ENCODE measurements around the gene BBS9. TPM values are rescaled to one million over a fixed set of nuclear protein-coding genes. Genes with fewer than 3 reads are reported as not detected.

BBS9 gene
- polyA plus RNA-seq, 4 donors = 2.0 to 8.8 (median 3.0) TPM

DNA sequence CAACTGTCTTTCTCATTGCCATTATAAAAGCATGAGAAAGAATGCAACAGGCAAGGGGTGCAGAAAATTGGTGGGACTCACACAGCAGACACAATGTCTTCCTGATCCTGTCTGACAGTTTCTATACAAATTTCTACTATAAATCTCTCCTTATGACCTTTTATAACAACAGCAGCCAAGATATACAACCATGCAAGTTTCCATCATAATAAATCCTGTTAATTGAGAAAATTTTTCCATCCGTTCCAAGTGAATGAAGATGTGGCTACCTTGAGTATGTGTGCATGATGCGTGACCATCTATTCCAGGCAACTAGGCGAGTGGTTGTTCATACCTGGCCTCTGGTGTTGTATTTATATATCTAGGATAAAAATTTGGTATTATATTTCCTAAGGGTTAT lies 216.7 kb downstream of the BBS9 start:
- 93 to 97% (median 94%) methylated on average over 3 of the region's 3 CpGs for WGBS, 3 donors
- Histone ChIP-seq H3K4me3 (ENCODE audit: low read depth in 1 of 3, low read length in 3 of 3) (no peak overlapping the region), H3K4me1 (ENCODE audit: control insufficient read depth in 3 of 3, insufficient read depth in 2 of 3, low read depth in 1 of 3, low read length in 2 of 3) (no peaks in the 10 kb centered on the region), H3K36me3 (ENCODE audit: control insufficient read depth in 3 of 3, insufficient read depth in 2 of 3, low read depth in 1 of 3, low read length in 3 of 3) (no peaks in the 10 kb centered on the region), H3K9me3 (ENCODE audit: control insufficient read depth in 2 of 2, insufficient read depth in 1 of 2, low read depth in 1 of 2, low read length in 1 of 2) (no peaks in the 10 kb centered on the region), H3K27me3 (ENCODE audit: control insufficient read depth in 3 of 3, insufficient read depth in 3 of 3, low read length in 3 of 3) (no peaks in the 10 kb centered on the region), H3K27ac (ENCODE audit: low read depth in 1 of 3, low read length in 2 of 3) (no peak overlapping the region)
- FAIRE-seq = no peak
- no peak for DNase-seq

DNA sequence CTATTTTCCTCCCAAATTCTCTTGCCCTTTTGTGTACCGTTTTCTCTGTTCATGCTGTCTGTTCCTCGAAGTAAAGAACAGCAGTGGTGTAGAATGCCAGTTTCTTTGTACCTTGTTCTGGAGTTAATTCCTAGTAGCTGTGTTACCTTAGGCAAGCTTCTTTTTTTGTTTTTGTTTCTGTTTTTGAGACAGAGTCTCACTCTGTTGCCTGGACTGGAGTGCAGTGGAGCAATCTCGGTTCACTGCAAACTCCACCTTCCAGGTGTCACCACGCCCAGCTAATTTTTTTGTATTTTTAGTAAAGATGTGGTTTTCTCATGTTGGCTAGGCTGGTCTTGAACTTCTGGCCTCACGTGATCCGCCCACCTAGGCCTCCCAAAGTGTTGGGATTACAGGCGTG lies 221.2 kb downstream of the BBS9 start:
- H3K4me1 ChIP-seq (ENCODE audit: control insufficient read depth in 3 of 3, insufficient read depth in 2 of 3, low read depth in 1 of 3, low read length in 2 of 3) = no peaks in the 10 kb centered on the region
- H3K9me3 ChIP-seq (ENCODE audit: control insufficient read depth in 2 of 2, insufficient read depth in 1 of 2, low read depth in 1 of 2, low read length in 1 of 2) = no peaks in the 10 kb centered on the region
- no peak for DNase-seq
- H3K36me3 ChIP-seq (ENCODE audit: control insufficient read depth in 3 of 3, insufficient read depth in 2 of 3, low read depth in 1 of 3, low read length in 3 of 3) = no peaks in the 10 kb centered on the region
- H3K27me3 ChIP-seq (ENCODE audit: control insufficient read depth in 3 of 3, insufficient read depth in 3 of 3, low read length in 3 of 3) = no peaks in the 10 kb centered on the region
- no peak for FAIRE-seq
- 91 to 94% (median 91%) methylated on average over 7 of the region's 7 CpGs for WGBS, 3 donors
- no peak overlapping the region for H3K4me3 ChIP-seq (ENCODE audit: low read depth in 1 of 3, low read length in 3 of 3)
- H3K27ac ChIP-seq (ENCODE audit: low read depth in 1 of 3, low read length in 2 of 3) = no peak overlapping the region

DNA sequence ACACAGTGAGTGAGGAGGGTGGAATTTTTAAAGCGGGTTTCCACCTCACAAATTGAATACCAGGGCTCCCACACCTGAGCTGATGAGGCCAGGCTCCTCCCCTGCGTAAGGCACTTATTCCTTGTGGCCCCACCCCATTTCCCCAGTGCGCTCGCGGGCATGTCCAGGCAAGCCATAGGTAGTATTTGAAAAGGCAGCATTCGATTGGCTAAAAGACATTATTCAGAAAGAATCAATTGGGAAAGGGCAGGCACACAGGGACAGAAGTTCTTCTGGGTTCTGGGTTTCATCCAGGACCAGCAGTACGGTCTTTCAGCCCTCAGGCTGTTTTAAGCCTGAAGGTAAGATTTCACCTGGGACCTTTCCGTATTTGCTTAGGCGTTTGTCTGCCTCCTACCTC lies 222.3 kb downstream of the BBS9 start:
- no peak for FAIRE-seq
- Histone ChIP-seq H3K4me3 (ENCODE audit: low read depth in 1 of 3, low read length in 3 of 3) (no peak overlapping the region), H3K36me3 (ENCODE audit: control insufficient read depth in 3 of 3, insufficient read depth in 2 of 3, low read depth in 1 of 3, low read length in 3 of 3) (no peaks in the 10 kb centered on the region), H3K4me1 (ENCODE audit: control insufficient read depth in 3 of 3, insufficient read depth in 2 of 3, low read depth in 1 of 3, low read length in 2 of 3) (no peaks in the 10 kb centered on the region), H3K27ac (ENCODE audit: low read depth in 1 of 3, low read length in 2 of 3) (no peak overlapping the region), H3K27me3 (ENCODE audit: control insufficient read depth in 3 of 3, insufficient read depth in 3 of 3, low read length in 3 of 3) (no peaks in the 10 kb centered on the region), H3K9me3 (ENCODE audit: control insufficient read depth in 2 of 2, insufficient read depth in 1 of 2, low read depth in 1 of 2, low read length in 1 of 2) (no peaks in the 10 kb centered on the region)
- WGBS, 3 donors = 96 to 97% (median 96%) methylated on average over 9 of the region's 9 CpGs
- no peak for DNase-seq

DNA sequence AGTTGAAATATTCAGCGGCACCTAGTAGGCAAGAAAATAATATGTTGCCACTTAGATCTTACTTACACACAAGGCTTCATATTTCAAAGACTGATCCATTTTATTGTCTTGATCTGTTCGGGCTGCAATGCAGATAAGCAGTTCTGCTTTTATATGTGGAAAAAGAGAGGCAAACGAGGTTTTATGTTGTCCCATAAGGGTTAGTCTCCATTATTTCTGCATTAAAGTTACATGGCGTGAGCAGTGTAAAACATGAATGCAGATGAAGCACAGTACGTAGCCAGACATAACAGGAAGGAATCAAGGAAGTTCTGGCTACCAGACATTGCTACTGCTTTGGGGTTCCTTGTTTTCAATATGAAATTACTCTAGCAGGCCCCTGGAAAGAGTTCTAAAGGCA lies 224.8 kb downstream of the BBS9 start:
- H3K4me1 ChIP-seq (ENCODE audit: control insufficient read depth in 3 of 3, insufficient read depth in 2 of 3, low read depth in 1 of 3, low read length in 2 of 3) = no peaks in the 10 kb centered on the region
- H3K27ac ChIP-seq (ENCODE audit: low read depth in 1 of 3, low read length in 2 of 3) = no peak overlapping the region
- H3K36me3 ChIP-seq (ENCODE audit: control insufficient read depth in 3 of 3, insufficient read depth in 2 of 3, low read depth in 1 of 3, low read length in 3 of 3) = no peaks in the 10 kb centered on the region
- WGBS, 3 donors = 85 to 89% (median 85%) methylated on average over 5 of the region's 5 CpGs
- H3K9me3 ChIP-seq (ENCODE audit: control insufficient read depth in 2 of 2, insufficient read depth in 1 of 2, low read depth in 1 of 2, low read length in 1 of 2) = no peaks in the 10 kb centered on the region
- FAIRE-seq (no peak), DNase-seq (no peak)
- H3K27me3 ChIP-seq (ENCODE audit: control insufficient read depth in 3 of 3, insufficient read depth in 3 of 3, low read length in 3 of 3) = no peaks in the 10 kb centered on the region
- no peak overlapping the region for H3K4me3 ChIP-seq (ENCODE audit: low read depth in 1 of 3, low read length in 3 of 3)

DNA sequence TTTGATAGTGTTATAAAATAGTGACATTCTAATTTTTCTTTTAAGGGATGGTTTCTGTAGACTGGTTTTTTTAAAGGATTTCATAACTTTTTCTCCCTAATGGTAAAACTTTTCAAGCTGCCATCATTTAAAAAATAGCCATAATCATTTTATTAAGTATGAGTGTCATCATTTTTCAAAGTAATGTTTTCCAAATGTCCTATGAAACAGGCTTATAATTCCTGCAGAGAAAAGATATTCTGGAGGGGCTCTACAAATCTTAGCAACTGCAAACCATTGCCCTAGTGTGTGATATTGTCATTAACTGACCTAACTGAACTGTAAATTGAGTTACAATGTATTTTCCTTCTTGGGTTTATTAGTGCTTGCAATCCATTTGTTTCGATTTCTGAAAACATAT lies 226.0 kb downstream of the BBS9 start:
- no peak for FAIRE-seq
- no peaks in the 10 kb centered on the region for H3K36me3 ChIP-seq (ENCODE audit: control insufficient read depth in 3 of 3, insufficient read depth in 2 of 3, low read depth in 1 of 3, low read length in 3 of 3)
- no peak overlapping the region for H3K27ac ChIP-seq (ENCODE audit: low read depth in 1 of 3, low read length in 2 of 3)
- H3K4me3 ChIP-seq (ENCODE audit: low read depth in 1 of 3, low read length in 3 of 3) = no peak overlapping the region
- no peak for DNase-seq
- no peaks in the 10 kb centered on the region for H3K27me3 ChIP-seq (ENCODE audit: control insufficient read depth in 3 of 3, insufficient read depth in 3 of 3, low read length in 3 of 3)
- H3K9me3 ChIP-seq (ENCODE audit: control insufficient read depth in 2 of 2, insufficient read depth in 1 of 2, low read depth in 1 of 2, low read length in 1 of 2) = no peaks in the 10 kb centered on the region
- no peaks in the 10 kb centered on the region for H3K4me1 ChIP-seq (ENCODE audit: control insufficient read depth in 3 of 3, insufficient read depth in 2 of 3, low read depth in 1 of 3, low read length in 2 of 3)
- WGBS, 3 donors = 89 to 100% (median 95%) methylated on average over 1 of the region's 1 CpG

DNA sequence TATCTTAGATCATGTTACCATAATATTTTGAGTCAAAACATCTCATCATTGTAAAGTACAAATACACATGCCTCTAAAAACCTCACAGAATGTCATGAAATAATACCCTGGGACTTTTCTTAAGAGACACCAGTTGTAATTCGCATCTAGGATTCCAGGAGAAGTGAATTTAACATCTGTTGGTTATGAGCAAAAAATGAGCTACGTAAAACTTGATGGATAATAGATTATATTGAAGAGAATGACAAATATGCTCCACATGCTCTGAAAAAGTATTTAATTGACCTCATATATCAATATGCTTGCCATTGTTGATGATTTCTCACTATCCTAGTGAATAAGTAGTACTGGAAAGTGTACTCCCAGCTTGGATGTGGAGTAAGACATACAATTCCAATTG lies 227.0 kb downstream of the BBS9 start:
- H3K27me3 ChIP-seq (ENCODE audit: control insufficient read depth in 3 of 3, insufficient read depth in 3 of 3, low read length in 3 of 3) = no peaks in the 10 kb centered on the region
- no peaks in the 10 kb centered on the region for H3K9me3 ChIP-seq (ENCODE audit: control insufficient read depth in 2 of 2, insufficient read depth in 1 of 2, low read depth in 1 of 2, low read length in 1 of 2)
- whole genome bisulfite sequencing, 3 donors = 91 to 96% (median 94%) methylated on average over 2 of the region's 2 CpGs
- H3K4me3 ChIP-seq (ENCODE audit: low read depth in 1 of 3, low read length in 3 of 3) = no peak overlapping the region
- no peaks in the 10 kb centered on the region for H3K4me1 ChIP-seq (ENCODE audit: control insufficient read depth in 3 of 3, insufficient read depth in 2 of 3, low read depth in 1 of 3, low read length in 2 of 3)
- no peak overlapping the region for H3K27ac ChIP-seq (ENCODE audit: low read depth in 1 of 3, low read length in 2 of 3)
- no peaks in the 10 kb centered on the region for H3K36me3 ChIP-seq (ENCODE audit: control insufficient read depth in 3 of 3, insufficient read depth in 2 of 3, low read depth in 1 of 3, low read length in 3 of 3)
- FAIRE-seq (no peak), DNase-seq (no peak)

DNA sequence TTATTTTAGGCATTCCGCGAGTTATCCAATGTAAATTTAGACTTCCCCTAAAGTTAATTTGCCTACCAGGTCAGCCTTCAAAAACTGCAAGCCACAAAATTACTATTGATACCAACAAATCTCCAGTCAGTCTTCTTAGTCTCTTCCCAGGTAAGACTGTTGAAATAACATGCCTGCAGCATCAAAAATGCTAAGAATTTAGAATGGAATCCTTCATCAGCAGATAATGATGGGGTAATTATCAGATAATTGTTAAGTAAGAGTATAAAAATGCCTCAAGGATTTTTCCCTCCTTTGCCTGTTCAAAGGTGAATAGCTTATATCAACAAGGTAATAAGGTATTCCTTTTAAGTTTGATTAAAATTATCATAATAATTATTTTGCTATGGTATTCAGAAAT lies 228.5 kb downstream of the BBS9 start:
- H3K9me3 ChIP-seq (ENCODE audit: control insufficient read depth in 2 of 2, insufficient read depth in 1 of 2, low read depth in 1 of 2, low read length in 1 of 2) = no peaks in the 10 kb centered on the region
- no peaks in the 10 kb centered on the region for H3K27me3 ChIP-seq (ENCODE audit: control insufficient read depth in 3 of 3, insufficient read depth in 3 of 3, low read length in 3 of 3)
- FAIRE-seq = no peak
- H3K4me3 ChIP-seq (ENCODE audit: low read depth in 1 of 3, low read length in 3 of 3) = no peak overlapping the region
- no peaks in the 10 kb centered on the region for H3K4me1 ChIP-seq (ENCODE audit: control insufficient read depth in 3 of 3, insufficient read depth in 2 of 3, low read depth in 1 of 3, low read length in 2 of 3)
- 94 to 95% (median 95%) methylated on average over 2 of the region's 2 CpGs for WGBS, 3 donors
- no peak overlapping the region for H3K27ac ChIP-seq (ENCODE audit: low read depth in 1 of 3, low read length in 2 of 3)
- no peak for DNase-seq
- H3K36me3 ChIP-seq (ENCODE audit: control insufficient read depth in 3 of 3, insufficient read depth in 2 of 3, low read depth in 1 of 3, low read length in 3 of 3) = no peaks in the 10 kb centered on the region

DNA sequence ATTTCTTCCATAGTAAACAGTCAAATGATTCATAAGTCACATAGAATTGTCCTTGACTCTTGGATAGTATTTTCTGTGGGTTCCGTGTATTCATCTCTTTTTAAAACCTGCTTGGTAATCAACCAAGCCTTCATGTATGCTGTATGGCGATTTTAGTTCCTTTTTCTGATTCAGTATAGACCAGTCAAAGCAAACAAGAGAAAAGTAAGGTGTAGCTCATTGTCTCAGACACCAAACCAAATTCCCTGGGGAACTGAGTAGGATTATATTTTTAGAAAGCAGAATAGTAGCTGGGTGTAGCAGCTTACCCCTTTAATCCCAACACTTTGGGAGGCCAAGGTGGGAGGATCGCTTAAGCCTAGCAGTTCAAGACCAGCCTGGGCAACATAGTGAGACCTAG lies 240.5 kb downstream of the BBS9 start:
- H3K36me3 ChIP-seq (ENCODE audit: control insufficient read depth in 3 of 3, insufficient read depth in 2 of 3, low read depth in 1 of 3, low read length in 3 of 3) = peaks cover 0 to 4% (median 0%) of the 10 kb centered on the region in 3 donors
- H3K4me3 ChIP-seq (ENCODE audit: low read depth in 1 of 3, low read length in 3 of 3) = no peak overlapping the region
- 91 to 92% (median 92%) methylated on average over 3 of the region's 3 CpGs for WGBS, 3 donors
- DNase-seq (no peak), FAIRE-seq (no peak)
- no peaks in the 10 kb centered on the region for H3K27me3 ChIP-seq (ENCODE audit: control insufficient read depth in 3 of 3, insufficient read depth in 3 of 3, low read length in 3 of 3)
- no peak overlapping the region for H3K27ac ChIP-seq (ENCODE audit: low read depth in 1 of 3, low read length in 2 of 3)
- peaks cover 0 to 7% of the 10 kb centered on the region in 2 donors for H3K9me3 ChIP-seq (ENCODE audit: control insufficient read depth in 2 of 2, insufficient read depth in 1 of 2, low read depth in 1 of 2, low read length in 1 of 2)
- no peaks in the 10 kb centered on the region for H3K4me1 ChIP-seq (ENCODE audit: control insufficient read depth in 3 of 3, insufficient read depth in 2 of 3, low read depth in 1 of 3, low read length in 2 of 3)

DNA sequence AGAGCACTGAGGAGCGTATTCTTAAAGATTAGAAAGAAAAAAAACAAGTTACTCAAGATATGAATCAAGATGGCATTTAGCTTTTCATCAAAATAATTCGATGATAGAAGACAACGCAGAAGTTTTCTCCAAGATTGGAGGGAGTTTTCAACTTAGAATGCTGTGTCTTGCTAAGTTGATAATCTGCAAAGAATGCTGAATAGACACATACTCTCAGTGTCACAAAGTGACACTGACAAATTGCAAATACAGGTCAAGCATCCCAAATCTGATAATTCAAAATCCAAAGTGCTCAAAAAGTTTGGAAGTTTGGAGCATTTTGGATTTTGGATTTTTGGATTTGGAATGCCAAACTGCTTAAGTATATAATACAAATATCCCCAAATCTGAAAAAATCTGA lies 243.8 kb downstream of the BBS9 start:
- Histone ChIP-seq H3K4me3 (ENCODE audit: low read depth in 1 of 3, low read length in 3 of 3) (no peak overlapping the region), H3K9me3 (ENCODE audit: control insufficient read depth in 2 of 2, insufficient read depth in 1 of 2, low read depth in 1 of 2, low read length in 1 of 2) (no peaks in the 10 kb centered on the region), H3K27me3 (ENCODE audit: control insufficient read depth in 3 of 3, insufficient read depth in 3 of 3, low read length in 3 of 3) (no peaks in the 10 kb centered on the region), H3K27ac (ENCODE audit: low read depth in 1 of 3, low read length in 2 of 3) (no peak overlapping the region), H3K36me3 (ENCODE audit: control insufficient read depth in 3 of 3, insufficient read depth in 2 of 3, low read depth in 1 of 3, low read length in 3 of 3) (no peaks in the 10 kb centered on the region), H3K4me1 (ENCODE audit: control insufficient read depth in 3 of 3, insufficient read depth in 2 of 3, low read depth in 1 of 3, low read length in 2 of 3) (no peaks in the 10 kb centered on the region)
- no peak for FAIRE-seq
- DNase-seq = no peak
- WGBS, 3 donors = 88 to 96% (median 90%) methylated on average over 3 of the region's 3 CpGs

All from small intestine (tissue), 7 donors.